ENCODE measurements around the gene SPATA19. TPM values are rescaled to one million over a fixed set of nuclear protein-coding genes. Genes with fewer than 3 reads are reported as not detected.

SPATA19 gene
- total and polyA plus RNA-seq, 2 of the 13 experiments (the other 11 are each of a cell fraction or from before 2014, with no cell fraction given), result not detected

GRCh38 chr11:133818302-133818701, 27.0 kb downstream of the SPATA19 start:
- Histone ChIP-seq H3K4me1 (ENCODE audit: insufficient read depth, low read length) (no peaks in the 10 kb centered on the region), H3K27me3 (ENCODE audit: control insufficient read depth in 1 of 2, insufficient read depth in 2 of 2, low read length in 2 of 2) (peaks cover 0 to 7% of the 10 kb centered on the region in 2 experiments; a peak in 2 of 5 replicates), H2AFZ (ENCODE audit: low read length) (no peak overlapping the region), H3K9me3 (ENCODE audit: low read length) (no peaks in the 10 kb centered on the region), H3K79me2 (ENCODE audit: insufficient read depth, low read length) (no peaks in the 10 kb centered on the region), H4K20me1 (ENCODE audit: insufficient read depth, low read length) (no peaks in the 10 kb centered on the region), H3K4me2 (ENCODE audit: low read depth, low read length) (no peak overlapping the region), H3K36me3 (replicated peaks in 1 of 2; ENCODE audit: control insufficient read depth in 1 of 2, insufficient read depth in 2 of 2, low read length in 2 of 2) (no peaks in the 10 kb centered on the region), H3K4me3 (replicated peaks in 1 of 3; ENCODE audit: insufficient read depth in 1 of 3, low read depth in 2 of 3, low read length in 3 of 3) (no peak overlapping the region), H3K9ac (ENCODE audit: insufficient read depth, low read depth, low read length) (no peak overlapping the region), H3K27ac (ENCODE audit: extremely low read length, insufficient read depth, low read length) (no peak overlapping the region)
- in situ Hi-C loops (cut with HindIII; ENCODE audit: extremely low pct_ligation_motif_present, low pct_unique_long_range_greater_than_20kb) (no loop called here), intact Hi-C loops (cut with micrococcal nuclease; ENCODE audit: unreplicated experiment) (no loop called here)
- ChIA-PET POLR2A (no interaction called here), CTCF (ENCODE audit: low intra/inter-chr PET ratio, low total read pairs) (no interaction called here)
- TF ChIP-seq RAD51 (IDR thresholded peaks at IDR 0.05; ENCODE audit: borderline replicate concordance), result no peak
- TF ChIP-seq ZNF703 (CRISPR knock-in tag; IDR thresholded peaks at IDR 0.05; ENCODE audit: borderline replicate concordance), result no peak
- TF ChIP-seq ELF3 (CRISPR knock-in tag; IDR thresholded peaks at IDR 0.05), result no peak
- no peak for TF ChIP-seq ZNF263 (CRISPR knock-in tag; IDR thresholded peaks at IDR 0.05)
- TF ChIP-seq ZBTB21 (CRISPR knock-in tag; IDR thresholded peaks at IDR 0.05), result no peak
- no peak for TF ChIP-seq NFATC3 (CRISPR knock-in tag; IDR thresholded peaks at IDR 0.05)
- TF ChIP-seq MED1 (CRISPR knock-in tag; IDR thresholded peaks at IDR 0.05), result no peak
- 13% methylated on average over 11 of the region's 12 CpGs for WGBS (ENCODE audit: low lambda C conversion rate)
- ATAC-seq (no peak), FAIRE-seq (no peak), DNase-seq (ENCODE audit: low spot score) (no peak)
- no TSS peak for BruUV-seq (replicated peaks)

- Histone ChIP-seq H3K4me1 (ENCODE audit: insufficient read depth, low read length) (no peaks in the 10 kb centered on the region), H3K36me3 (replicated peaks in 1 of 2; ENCODE audit: control insufficient read depth in 1 of 2, insufficient read depth in 2 of 2, low read length in 2 of 2) (no peaks in the 10 kb centered on the region), H3K4me3 (replicated peaks in 1 of 3; ENCODE audit: insufficient read depth in 1 of 3, low read depth in 2 of 3, low read length in 3 of 3) (no peak overlapping the region), H3K79me2 (ENCODE audit: insufficient read depth, low read length) (no peaks in the 10 kb centered on the region), H2AFZ (ENCODE audit: low read length) (no peak overlapping the region), H3K27ac (ENCODE audit: extremely low read length, insufficient read depth, low read length) (no peak overlapping the region), H3K9me3 (ENCODE audit: low read length) (no peaks in the 10 kb centered on the region), H4K20me1 (ENCODE audit: insufficient read depth, low read length) (no peaks in the 10 kb centered on the region), H3K4me2 (ENCODE audit: low read depth, low read length) (no peak overlapping the region), H3K9ac (ENCODE audit: insufficient read depth, low read depth, low read length) (no peak overlapping the region), H3K27me3 (ENCODE audit: control insufficient read depth in 1 of 2, insufficient read depth in 2 of 2, low read length in 2 of 2) (peaks cover 0 to 7% of the 10 kb centered on the region in 2 experiments; a peak in 1 of 5 replicates)
- no peak for FAIRE-seq
- no peak for DNase-seq (ENCODE audit: low spot score)
- in situ Hi-C loops (cut with HindIII; ENCODE audit: extremely low pct_ligation_motif_present, low pct_unique_long_range_greater_than_20kb), result no loop called here
- ChIA-PET POLR2A (no interaction called here), CTCF (ENCODE audit: low intra/inter-chr PET ratio, low total read pairs) (no interaction called here)
- BruUV-seq (replicated peaks), result no TSS peak
- intact Hi-C loops (cut with micrococcal nuclease; ENCODE audit: unreplicated experiment), result no loop called here
- no peak for ATAC-seq
- WGBS (ENCODE audit: low lambda C conversion rate), result 16% methylated on average over 3 of the region's 7 CpGs
- TF ChIP-seq IKZF4 (CRISPR knock-in tag; IDR thresholded peaks at IDR 0.05; ENCODE audit: borderline replicate concordance, low read depth, not compliant biosample characterization), result no peak
- no peak for TF ChIP-seq SRSF9 (IDR thresholded peaks at IDR 0.05; ENCODE audit: borderline replicate concordance, insufficient read depth, low read depth, low read length, poor library complexity, severe bottlenecking)
- no peak for TF ChIP-seq ZFP91 (CRISPR knock-in tag; IDR thresholded peaks at IDR 0.05; ENCODE audit: borderline replicate concordance)
- no peak for TF ChIP-seq MIER3 (CRISPR knock-in tag; IDR thresholded peaks at IDR 0.05; ENCODE audit: borderline replicate concordance)
- TF ChIP-seq, protein P1, sequence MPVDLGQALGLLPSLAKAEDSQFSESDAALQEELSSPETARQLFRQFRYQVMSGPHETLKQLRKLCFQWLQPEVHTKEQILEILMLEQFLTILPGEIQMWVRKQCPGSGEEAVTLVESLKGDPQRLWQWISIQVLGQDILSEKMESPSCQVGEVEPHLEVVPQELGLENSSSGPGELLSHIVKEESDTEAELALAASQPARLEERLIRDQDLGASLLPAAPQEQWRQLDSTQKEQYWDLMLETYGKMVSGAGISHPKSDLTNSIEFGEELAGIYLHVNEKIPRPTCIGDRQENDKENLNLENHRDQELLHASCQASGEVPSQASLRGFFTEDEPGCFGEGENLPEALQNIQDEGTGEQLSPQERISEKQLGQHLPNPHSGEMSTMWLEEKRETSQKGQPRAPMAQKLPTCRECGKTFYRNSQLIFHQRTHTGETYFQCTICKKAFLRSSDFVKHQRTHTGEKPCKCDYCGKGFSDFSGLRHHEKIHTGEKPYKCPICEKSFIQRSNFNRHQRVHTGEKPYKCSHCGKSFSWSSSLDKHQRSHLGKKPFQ (CRISPR knock-in tag; IDR thresholded peaks at IDR 0.05; ENCODE audit: insufficient replicate concordance), result no peak
- TF ChIP-seq ZNF292 (CRISPR knock-in tag; IDR thresholded peaks at IDR 0.05; ENCODE audit: borderline replicate concordance, low read depth), result no peak
- no peak for TF ChIP-seq FOXA3 (CRISPR knock-in tag; IDR thresholded peaks at IDR 0.05)
- TF ChIP-seq ZNF468 (CRISPR knock-in tag; IDR thresholded peaks at IDR 0.05), result no peak
- TF ChIP-seq TAF1 (CRISPR knock-in tag; IDR thresholded peaks at IDR 0.05), result no peak
- TF ChIP-seq ZSCAN21 (CRISPR knock-in tag; IDR thresholded peaks at IDR 0.05; ENCODE audit: borderline replicate concordance), result no peak
- no peak for TF ChIP-seq RXRA (CRISPR knock-in tag; IDR thresholded peaks at IDR 0.05)
These were observed 27.9 kb downstream of the SPATA19 start for GRCh38 chr11:133817449-133817848.

All from HepG2 (cell line).